Measurements from ENCODE around the gene KLK14.

The KLK14 gene

GRCh38 chr19:51090471-51090870, 7.8 kb upstream of the KLK14 start:
- no peaks in the 10 kb centered on the region for H3K9me3 ChIP-seq (ENCODE audit: insufficient read depth, low read length)
- H2AFZ ChIP-seq (ENCODE audit: low read depth, low read length, severe bottlenecking) = no peak overlapping the region
- no peaks in the 10 kb centered on the region for H3K79me2 ChIP-seq (ENCODE audit: insufficient read depth, low read length)
- no peak overlapping the region for H3K4me3 ChIP-seq (ENCODE audit: insufficient read depth, low read length, poor library complexity, severe bottlenecking)
- H3K9ac ChIP-seq (ENCODE audit: low read length) = no peak overlapping the region
- H4K20me1 ChIP-seq (ENCODE audit: low read depth, low read length) = peaks cover 2% of the 10 kb centered on the region; the same call in 1 of the 2 replicates
- H3K36me3 ChIP-seq (ENCODE audit: low read length) = no peaks in the 10 kb centered on the region
- H3F3A ChIP-seq (ENCODE audit: insufficient read depth) = no peaks in the 10 kb centered on the region
- no peak for TF ChIP-seq CTCF (IDR thresholded peaks at IDR 0.05; ENCODE audit: insufficient read depth, low read length, poor library complexity, severe bottlenecking)
- no peak for TF ChIP-seq EZH2phosphoT487 (conservative IDR thresholded peaks at IDR 0.05; ENCODE audit: low read length)
- no peak overlapping the region for H3K27ac ChIP-seq (ENCODE audit: low read depth, low read length)
- no peak overlapping the region for H3K4me2 ChIP-seq (ENCODE audit: low read depth, low read length, poor library complexity, severe bottlenecking)
- H3K9me2 ChIP-seq (replicated peaks; ENCODE audit: insufficient read depth, low read length) = no peaks in the 10 kb centered on the region
- no peaks in the 10 kb centered on the region for H3K27me3 ChIP-seq (ENCODE audit: low read length)

GRCh38 chr19:51089786-51090185, 7.1 kb upstream of the KLK14 start:
- H4K20me1 ChIP-seq (ENCODE audit: low read depth, low read length) = peaks cover 2% of the 10 kb centered on the region; the same call in 1 of the 2 replicates
- no peak overlapping the region for H3K27ac ChIP-seq (ENCODE audit: low read depth, low read length)
- no peaks in the 10 kb centered on the region for H3K27me3 ChIP-seq (ENCODE audit: low read length)
- TF ChIP-seq EZH2phosphoT487 (conservative IDR thresholded peaks at IDR 0.05; ENCODE audit: low read length) (no peak), CTCF (IDR thresholded peaks at IDR 0.05; ENCODE audit: insufficient read depth, low read length, poor library complexity, severe bottlenecking) (no peak)
- no peaks in the 10 kb centered on the region for H3K36me3 ChIP-seq (ENCODE audit: low read length)
- H3K79me2 ChIP-seq (ENCODE audit: insufficient read depth, low read length) = no peaks in the 10 kb centered on the region
- no peak overlapping the region for H3K4me2 ChIP-seq (ENCODE audit: low read depth, low read length, poor library complexity, severe bottlenecking)
- no peak overlapping the region for H3K4me3 ChIP-seq (ENCODE audit: insufficient read depth, low read length, poor library complexity, severe bottlenecking)
- H3K9me3 ChIP-seq (ENCODE audit: insufficient read depth, low read length) = no peaks in the 10 kb centered on the region
- H2AFZ ChIP-seq (ENCODE audit: low read depth, low read length, severe bottlenecking) = no peak overlapping the region
- H3K9ac ChIP-seq (ENCODE audit: low read length) = no peak overlapping the region
- no peaks in the 10 kb centered on the region for H3F3A ChIP-seq (ENCODE audit: insufficient read depth)
- H3K9me2 ChIP-seq (replicated peaks; ENCODE audit: insufficient read depth, low read length) = no peaks in the 10 kb centered on the region

GRCh38 chr19:51086153-51086850, 3.6 kb upstream of the KLK14 start:
- H3K36me3 ChIP-seq (ENCODE audit: low read length) = no peaks in the 10 kb centered on the region
- H3K4me2 ChIP-seq (ENCODE audit: low read depth, low read length, poor library complexity, severe bottlenecking) = no peak overlapping the region
- H3K27ac ChIP-seq (ENCODE audit: low read depth, low read length) = no peak overlapping the region
- H4K20me1 ChIP-seq (ENCODE audit: low read depth, low read length) = no peaks in the 10 kb centered on the region
- H3F3A ChIP-seq (ENCODE audit: insufficient read depth) = no peaks in the 10 kb centered on the region
- H3K9me2 ChIP-seq (replicated peaks; ENCODE audit: insufficient read depth, low read length) = no peaks in the 10 kb centered on the region
- TF ChIP-seq EZH2phosphoT487 (conservative IDR thresholded peaks at IDR 0.05; ENCODE audit: low read length) = no peak
- no peak for TF ChIP-seq CTCF (IDR thresholded peaks at IDR 0.05; ENCODE audit: insufficient read depth, low read length, poor library complexity, severe bottlenecking)
- no peaks in the 10 kb centered on the region for H3K9me3 ChIP-seq (ENCODE audit: insufficient read depth, low read length)
- no peaks in the 10 kb centered on the region for H3K79me2 ChIP-seq (ENCODE audit: insufficient read depth, low read length)
- no peaks in the 10 kb centered on the region for H3K27me3 ChIP-seq (ENCODE audit: low read length)
- H3K4me3 ChIP-seq (ENCODE audit: insufficient read depth, low read length, poor library complexity, severe bottlenecking) = no peak overlapping the region
- H3K9ac ChIP-seq (ENCODE audit: low read length) = no peak overlapping the region
- no peak overlapping the region for H2AFZ ChIP-seq (ENCODE audit: low read depth, low read length, severe bottlenecking)
